GM08714 (cell line): Measurements from ENCODE around the gene CSNK1D.

Source experiments
- H3K4me3 ChIP-seq: fragments of 200-500 bp; sonication (Bioruptor generic); 2 replicates; pipeline ENCODE4 v1.5.1; 2014; ENCODE audit warnings: mild to moderate bottlenecking, low read length, inconsistent platforms
- ZNF274 ChIP-seq: IDR thresholded peaks from 2 replicates; pipeline ENCODE4 v1.6.1; 2012; ENCODE audit warnings: mild to moderate bottlenecking, low read depth, low read length

The CSNK1D gene

GRCh38 chr17:82294064-82294773, 20.7 kb upstream of the CSNK1D start:
- no peak overlapping the region for H3K4me3 ChIP-seq
- no peak for TF ChIP-seq ZNF274

DNA sequence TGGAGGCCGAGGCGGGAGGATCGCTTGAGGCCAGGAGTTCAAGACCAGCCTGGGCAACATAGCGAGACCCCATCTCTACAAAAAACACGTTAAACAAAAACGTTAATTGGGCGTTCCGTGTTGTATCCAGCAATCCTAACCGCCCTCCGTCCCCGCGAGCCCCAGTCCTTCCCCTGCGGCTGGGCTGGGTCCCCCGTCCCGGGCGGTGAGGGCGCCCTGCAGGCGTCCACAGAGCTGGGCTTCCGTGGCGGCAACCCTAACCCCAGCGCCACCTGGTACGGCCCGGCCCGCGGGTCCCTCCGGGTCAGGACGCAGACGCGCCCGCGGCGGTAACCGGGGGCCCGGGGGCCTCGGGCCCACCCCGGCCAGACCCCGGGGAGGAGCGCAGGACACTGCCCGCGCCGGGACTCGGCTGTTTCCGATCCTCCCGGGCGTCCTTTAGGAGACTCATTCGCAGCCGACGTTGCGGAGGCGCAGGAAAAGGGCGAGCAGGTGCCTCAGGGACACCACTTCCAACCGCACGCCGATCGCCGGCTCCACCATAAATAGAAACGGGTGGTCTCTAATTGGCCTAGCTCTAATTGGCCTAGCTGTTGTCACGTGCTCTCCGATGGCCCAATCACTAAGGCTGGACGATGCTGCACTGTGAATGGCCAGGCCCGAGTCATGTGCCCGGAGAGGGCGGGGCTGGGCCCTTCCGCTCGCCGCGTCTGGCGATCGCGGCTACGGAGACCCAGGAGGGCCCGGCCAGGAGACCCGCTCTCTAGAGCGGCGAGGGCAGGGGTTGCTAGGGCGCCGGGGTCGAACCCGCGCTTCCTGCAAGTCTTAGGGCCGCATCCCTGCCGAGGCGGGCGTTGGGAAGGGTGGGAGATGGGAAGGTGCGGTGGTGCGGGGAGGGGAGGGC, 19.0 kb upstream of the CSNK1D start:
- H3K4me3 ChIP-seq = peak overlapping the region; percentile 85
- TF ChIP-seq ZNF274 = no peak

DNA sequence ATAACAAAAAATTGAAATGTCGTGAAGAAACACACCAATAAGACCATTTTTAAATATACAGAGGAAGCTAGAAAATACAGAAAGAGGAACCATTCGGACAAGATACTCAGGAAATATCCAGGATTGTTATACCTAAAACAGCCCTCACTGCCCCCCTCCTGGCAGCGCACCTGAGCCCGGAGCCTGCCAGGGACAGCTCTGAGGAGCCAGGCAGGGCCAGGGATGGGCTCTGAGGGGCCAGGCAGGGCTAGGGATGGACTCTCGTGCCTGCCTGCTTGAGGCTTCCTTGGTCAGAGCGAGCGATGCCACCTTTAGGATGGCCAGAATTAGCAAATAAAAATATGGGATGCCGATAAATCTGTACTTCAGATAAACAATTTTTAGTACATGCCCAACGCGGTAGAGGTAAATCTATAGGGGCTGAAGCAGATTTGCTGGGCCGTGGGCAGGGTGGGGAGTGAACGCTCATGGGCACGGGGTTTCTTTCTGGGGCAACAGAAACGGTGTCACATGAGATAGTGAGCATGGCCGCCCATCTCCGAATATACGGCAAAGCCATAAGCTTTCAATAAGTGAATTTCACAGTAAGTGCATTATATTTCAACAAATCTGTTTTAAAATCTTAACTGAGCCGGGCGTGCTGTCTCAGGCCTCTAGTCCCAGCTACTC, 18.2 kb upstream of the CSNK1D start:
- H3K4me3 ChIP-seq = peak overlapping the region; percentile 85
- no peak for TF ChIP-seq ZNF274

GRCh38 chr17:82287868-82288801, 14.6 kb upstream of the CSNK1D start:
- TF ChIP-seq ZNF274 = no peak
- no peak overlapping the region for H3K4me3 ChIP-seq

GRCh38 chr17:82287013-82287867, 13.7 kb upstream of the CSNK1D start:
- H3K4me3 ChIP-seq = no peak overlapping the region
- TF ChIP-seq ZNF274 = no peak

DNA sequence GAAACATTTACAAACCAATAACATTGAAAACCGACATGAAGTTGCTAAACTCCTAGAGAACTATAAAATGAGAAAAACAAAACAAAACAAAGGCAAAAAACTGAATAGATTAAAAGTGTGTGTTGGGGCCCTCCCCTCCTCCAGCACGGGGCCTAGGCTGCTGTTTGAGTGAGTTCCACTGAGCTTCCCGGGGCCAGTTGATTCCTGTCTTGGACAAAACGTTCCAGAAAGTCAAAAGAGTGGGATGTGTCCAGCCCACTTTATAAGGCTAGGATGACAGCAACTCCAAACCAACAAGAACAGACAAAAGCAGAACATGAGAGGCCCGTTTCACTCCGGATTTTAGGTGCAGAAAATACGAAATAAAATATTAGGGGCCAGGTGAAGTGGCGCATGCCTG, 11.6 kb upstream of the CSNK1D start:
- TF ChIP-seq ZNF274 = no peak
- no peak overlapping the region for H3K4me3 ChIP-seq

- TF ChIP-seq ZNF274 = no peak
- H3K4me3 ChIP-seq = no peak overlapping the region
Observed at GRCh38 chr17:82283208-82283749, 9.8 kb upstream of the CSNK1D start.

- no peak for TF ChIP-seq ZNF274
- H3K4me3 ChIP-seq = no peak overlapping the region
Observed at GRCh38 chr17:82282239-82283207, 9.0 kb upstream of the CSNK1D start.

GRCh38 chr17:82281502-82282238, 8.2 kb upstream of the CSNK1D start:
- TF ChIP-seq ZNF274 = no peak

GRCh38 chr17:82281076-82281475, 7.6 kb upstream of the CSNK1D start:
- TF ChIP-seq ZNF274 = no peak
- no peak overlapping the region for H3K4me3 ChIP-seq

More at GRCh38 chr17:82281502-82282238, 8.2 kb upstream of the CSNK1D start:
- no peak overlapping the region for H3K4me3 ChIP-seq

DNA sequence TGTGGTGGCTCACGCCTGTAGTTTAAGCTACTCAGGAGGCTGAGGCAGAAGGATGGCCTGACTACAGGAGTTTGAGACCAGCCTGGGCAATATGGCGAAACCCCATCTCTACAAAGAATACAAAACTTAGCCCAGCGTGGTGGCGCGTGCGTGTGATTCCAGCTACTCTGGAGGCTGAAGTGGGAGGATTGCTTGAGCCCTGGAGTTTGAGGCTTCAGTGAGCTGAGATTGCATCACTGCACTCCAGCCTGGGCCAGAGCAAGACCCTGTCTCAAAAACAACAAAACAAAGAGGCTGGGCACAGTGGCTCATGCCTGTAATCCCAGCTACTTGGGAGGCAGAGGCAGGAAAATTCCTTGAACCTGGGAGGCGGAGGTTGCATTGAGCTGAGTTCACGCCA, 7.0 kb upstream of the CSNK1D start:
- TF ChIP-seq ZNF274 = no peak
- no peak overlapping the region for H3K4me3 ChIP-seq
